Immature natural killer cell (primary cell): ENCODE measurements around the gene FGF6. TPM values are rescaled to one million over a fixed set of nuclear protein-coding genes. Genes with fewer than 3 reads are reported as not detected.

Source experiments
- DNase-seq, 3 donors: peaks; one replicate each; pipeline ENCODE4 v3.0.0; 2022; ENCODE audit warnings: mixed read lengths in 1 of 3
- H3K27ac Mint-ChIP-seq, 6 donors: one replicate each; pipeline ENCODE4 v1.8.0; 2020; ENCODE audit warnings: mixed read lengths in 6 of 6, mild to moderate bottlenecking in 5 of 6, inconsistent platforms in 4 of 6, moderate library complexity in 3 of 6
- H3K27me3 Mint-ChIP-seq, 3 donors: one replicate each; pipeline ENCODE4 v1.8.0; 2020 to 2021; ENCODE audit warnings: low read depth in 3 of 3, mild to moderate bottlenecking in 3 of 3, mixed read lengths in 3 of 3, moderate library complexity in 3 of 3, inconsistent platforms in 1 of 3
- H3K36me3 Mint-ChIP-seq, 3 donors: one replicate each; pipeline ENCODE4 v1.8.0; 2020; ENCODE audit warnings: mixed read lengths in 3 of 3, inconsistent platforms in 2 of 3, mild to moderate bottlenecking in 2 of 3
- H3K4me1 Mint-ChIP-seq, 2 donors: one replicate each; pipeline ENCODE4 v1.8.0; 2020; ENCODE audit warnings: inconsistent platforms in 2 of 2, mild to moderate bottlenecking in 2 of 2, mixed read lengths in 2 of 2, moderate library complexity in 1 of 2
- H3K4me3 Mint-ChIP-seq, 5 donors: one replicate each; pipeline ENCODE4 v1.8.0; 2020; ENCODE audit warnings: mild to moderate bottlenecking in 5 of 5, mixed read lengths in 5 of 5, inconsistent platforms in 3 of 5, moderate library complexity in 3 of 5
- H3K9me3 Mint-ChIP-seq, 6 donors: one replicate each; pipeline ENCODE4 v1.8.0; 2020; ENCODE audit warnings: mild to moderate bottlenecking in 6 of 6, mixed read lengths in 6 of 6, inconsistent platforms in 4 of 6, moderate library complexity in 3 of 6
- polyA plus RNA-seq, 3 donors: library from polyadenylated mRNA; unstranded; fragments of 300-500 nt; fragmentation: Illumina TruSeq; gene quantifications; one replicate each; pipeline ENCODE4 v1.2.3, GENCODE V29; 2021

FGF6 gene
- not detected for polyA plus RNA-seq

- no peak for DNase-seq
- Mint-ChIP-seq H3K4me1 (no peaks in the 10 kb centered on the region), H3K27me3 (peaks cover 2 to 6% (median 3%) of the 10 kb centered on the region in 3 donors), H3K27ac (no peak within 1 kb of the TSS), H3K9me3 (no peaks in the 10 kb centered on the region), H3K4me3 (no peak within 1 kb of the TSS), H3K36me3 (no peaks in the 10 kb centered on the region)
These were observed at the start of gene FGF6 for GRCh38 chr12:4445156-4446101. TSS of gene FGF6 (minus strand) at chr12:4445815. CDS start at chr12:4445570, 245 bp downstream.

GRCh38 chr12:4490973-4491372 lies 45.4 kb upstream of the FGF6 start:
- no peak for DNase-seq
- Mint-ChIP-seq H3K9me3 (no peaks in the 10 kb centered on the region), H3K4me1 (no peaks in the 10 kb centered on the region), H3K36me3 (peaks cover 24 to 42% (median 31%) of the 10 kb centered on the region in 3 donors), H3K27ac (no peak overlapping the region), H3K27me3 (no peaks in the 10 kb centered on the region), H3K4me3 (no peak overlapping the region)

- Mint-ChIP-seq H3K9me3 (no peaks in the 10 kb centered on the region), H3K27ac (no peak overlapping the region), H3K4me1 (no peaks in the 10 kb centered on the region), H3K4me3 (no peak overlapping the region), H3K27me3 (no peaks in the 10 kb centered on the region), H3K36me3 (peaks cover 24 to 37% (median 26%) of the 10 kb centered on the region in 3 donors)
- no peak for DNase-seq
These were observed 43.9 kb upstream of the FGF6 start for GRCh38 chr12:4489556-4489955.

GRCh38 chr12:4486980-4487379 lies 41.4 kb upstream of the FGF6 start:
- no peak overlapping the region for H3K27ac Mint-ChIP-seq
- H3K36me3 Mint-ChIP-seq: peaks cover 20 to 26% (median 24%) of the 10 kb centered on the region in 3 donors
- no peak overlapping the region for H3K4me3 Mint-ChIP-seq
- no peaks in the 10 kb centered on the region for H3K27me3 Mint-ChIP-seq
- no peak for DNase-seq
- no peaks in the 10 kb centered on the region for H3K9me3 Mint-ChIP-seq
- H3K4me1 Mint-ChIP-seq: no peaks in the 10 kb centered on the region

GRCh38 chr12:4486049-4486699 lies 40.6 kb upstream of the FGF6 start:
- no peak for DNase-seq
- Mint-ChIP-seq H3K27me3 (no peaks in the 10 kb centered on the region), H3K9me3 (no peaks in the 10 kb centered on the region), H3K36me3 (peaks cover 20 to 26% (median 24%) of the 10 kb centered on the region in 3 donors), H3K4me3 (no peak overlapping the region), H3K27ac (no peak overlapping the region), H3K4me1 (no peaks in the 10 kb centered on the region)

- no peak overlapping the region for H3K4me3 Mint-ChIP-seq
- no peaks in the 10 kb centered on the region for H3K4me1 Mint-ChIP-seq
- H3K9me3 Mint-ChIP-seq: peaks cover 0 to 9% (median 4%) of the 10 kb centered on the region in 6 donors
- DNase-seq: no peak
- peaks cover 6 to 10% (median 7%) of the 10 kb centered on the region in 3 donors for H3K36me3 Mint-ChIP-seq
- H3K27ac Mint-ChIP-seq: no peak overlapping the region
- H3K27me3 Mint-ChIP-seq: peaks cover 1 to 2% (median 2%) of the 10 kb centered on the region in 3 donors
These were observed 38.5 kb upstream of the FGF6 start for GRCh38 chr12:4483885-4484823.

- peaks cover 0 to 4% (median 0%) of the 10 kb centered on the region in 3 donors for H3K36me3 Mint-ChIP-seq
- peaks cover 2 to 3% (median 2%) of the 10 kb centered on the region in 3 donors for H3K27me3 Mint-ChIP-seq
- DNase-seq: no peak
- H3K4me3 Mint-ChIP-seq: no peak overlapping the region
- H3K4me1 Mint-ChIP-seq: no peaks in the 10 kb centered on the region
- peaks cover 0 to 13% (median 6%) of the 10 kb centered on the region in 6 donors for H3K9me3 Mint-ChIP-seq
- no peak overlapping the region for H3K27ac Mint-ChIP-seq
These were observed 37.3 kb upstream of the FGF6 start for GRCh38 chr12:4482936-4483335.

- Mint-ChIP-seq H3K4me1 (no peaks in the 10 kb centered on the region), H3K4me3 (no peak overlapping the region), H3K9me3 (peaks cover 0 to 13% (median 7%) of the 10 kb centered on the region in 6 donors), H3K36me3 (peaks cover 0 to 4% (median 0%) of the 10 kb centered on the region in 3 donors), H3K27me3 (peaks cover 4 to 18% (median 8%) of the 10 kb centered on the region in 3 donors), H3K27ac (no peak overlapping the region)
- no peak for DNase-seq
These were observed 33.3 kb upstream of the FGF6 start for GRCh38 chr12:4478933-4479332.

GRCh38 chr12:4477129-4477528 lies 31.5 kb upstream of the FGF6 start:
- no peak overlapping the region for H3K4me3 Mint-ChIP-seq
- H3K36me3 Mint-ChIP-seq: peaks cover 0 to 4% (median 0%) of the 10 kb centered on the region in 3 donors
- no peak for DNase-seq
- no peak overlapping the region for H3K27ac Mint-ChIP-seq
- H3K9me3 Mint-ChIP-seq: peaks cover 0 to 13% (median 7%) of the 10 kb centered on the region in 6 donors
- peaks cover 4 to 24% (median 12%) of the 10 kb centered on the region in 3 donors for H3K27me3 Mint-ChIP-seq
- no peaks in the 10 kb centered on the region for H3K4me1 Mint-ChIP-seq

GRCh38 chr12:4472046-4472445 lies 26.4 kb upstream of the FGF6 start:
- Mint-ChIP-seq H3K4me3 (no peak overlapping the region), H3K27me3 (peaks cover 4 to 15% (median 6%) of the 10 kb centered on the region in 3 donors), H3K27ac (no peak overlapping the region), H3K36me3 (no peaks in the 10 kb centered on the region), H3K9me3 (peaks cover 0 to 3% (median 0%) of the 10 kb centered on the region in 6 donors), H3K4me1 (no peaks in the 10 kb centered on the region)
- no peak for DNase-seq

GRCh38 chr12:4471256-4471655 lies 25.6 kb upstream of the FGF6 start:
- H3K27me3 Mint-ChIP-seq: peaks cover 3 to 12% (median 6%) of the 10 kb centered on the region in 3 donors
- no peak overlapping the region for H3K4me3 Mint-ChIP-seq
- H3K27ac Mint-ChIP-seq: no peak overlapping the region
- H3K4me1 Mint-ChIP-seq: no peaks in the 10 kb centered on the region
- H3K36me3 Mint-ChIP-seq: no peaks in the 10 kb centered on the region
- no peak for DNase-seq
- peaks cover 0 to 3% (median 0%) of the 10 kb centered on the region in 6 donors for H3K9me3 Mint-ChIP-seq

- Mint-ChIP-seq H3K36me3 (no peaks in the 10 kb centered on the region), H3K27ac (no peak overlapping the region), H3K27me3 (peaks cover 3 to 9% (median 5%) of the 10 kb centered on the region in 3 donors), H3K9me3 (no peaks in the 10 kb centered on the region), H3K4me3 (no peak overlapping the region), H3K4me1 (no peaks in the 10 kb centered on the region)
- DNase-seq: no peak
These were observed 23.4 kb upstream of the FGF6 start for GRCh38 chr12:4468994-4469393.

- Mint-ChIP-seq H3K27me3 (peaks cover 0 to 4% (median 3%) of the 10 kb centered on the region in 3 donors), H3K27ac (no peak overlapping the region), H3K9me3 (no peaks in the 10 kb centered on the region), H3K4me1 (no peaks in the 10 kb centered on the region), H3K4me3 (no peak overlapping the region), H3K36me3 (no peaks in the 10 kb centered on the region)
- DNase-seq: no peak
These were observed 15.1 kb upstream of the FGF6 start for GRCh38 chr12:4460761-4461160.
